Endodermal cell (in vitro differentiated cells): ENCODE data around the gene ESRP2. TPM values are rescaled to one million over a fixed set of nuclear protein-coding genes. Genes with fewer than 3 reads are reported as not detected.

Experiments
- DNase-seq: peaks from one replicate; pipeline ENCODE4 v3.0.0-alpha.2; 2017
- H3K27ac ChIP-seq: 2 replicates; pipeline ENCODE4 v1.5.1; 2013; ENCODE audit warnings: mild to moderate bottlenecking, low read depth, low read length, moderate library complexity
- H3K27me3 ChIP-seq: 2 replicates; pipeline ENCODE4 v1.6.1; 2013; ENCODE audit warnings: mild to moderate bottlenecking, low read length, moderate library complexity; ENCODE audit not compliant: insufficient read depth, control insufficient read depth, poor library complexity, severe bottlenecking
- H3K36me3 ChIP-seq: 2 replicates; pipeline ENCODE4 v1.7.0; 2013; ENCODE audit warnings: mild to moderate bottlenecking, low read length, moderate library complexity; ENCODE audit not compliant: control insufficient read depth, insufficient read depth
- H3K4me1 ChIP-seq: one replicate; pipeline ENCODE4 v1.7.0; 2013; ENCODE audit warnings: low read length; ENCODE audit not compliant: control insufficient read depth, insufficient read depth
- H3K4me3 ChIP-seq: 2 replicates; pipeline ENCODE4 v1.5.1; 2013; ENCODE audit warnings: mild to moderate bottlenecking, low read length, moderate library complexity
- H3K9ac ChIP-seq: 2 replicates; pipeline ENCODE4 v1.6.1; 2013; ENCODE audit warnings: mild to moderate bottlenecking, low read length, moderate library complexity; ENCODE audit not compliant: poor library complexity, severe bottlenecking; ENCODE audit errors: extremely low read depth
- H3K9me3 ChIP-seq: 2 replicates; pipeline ENCODE4 v1.6.1; 2013; ENCODE audit warnings: mild to moderate bottlenecking, low read length, moderate library complexity; ENCODE audit not compliant: control insufficient read depth
- H3K27ac Mint-ChIP-seq: 2 replicates; pipeline ENCODE4 v1.8.0; 2020; ENCODE audit warnings: mixed read lengths
- H3K27me3 Mint-ChIP-seq: 2 replicates; pipeline ENCODE4 v1.8.0; 2021; ENCODE audit warnings: mild to moderate bottlenecking, mixed read lengths; ENCODE audit not compliant: insufficient read depth
- H3K36me3 Mint-ChIP-seq: 2 replicates; pipeline ENCODE4 v1.8.0; 2020; ENCODE audit warnings: low read depth, mixed read lengths
- H3K4me1 Mint-ChIP-seq: 2 replicates; pipeline ENCODE4 v1.8.0; 2020; ENCODE audit warnings: mixed read lengths
- H3K4me3 Mint-ChIP-seq: 2 replicates; pipeline ENCODE4 v1.8.0; 2020; ENCODE audit warnings: mild to moderate bottlenecking, moderate library complexity, mixed read lengths
- H3K9me3 Mint-ChIP-seq: 2 replicates; pipeline ENCODE4 v1.8.0; 2020; ENCODE audit warnings: mild to moderate bottlenecking, mixed read lengths
- CTCF ChIP-seq: fragments of 200-600 bp; sonication (generic); conservative IDR thresholded peaks from 2 replicates; pipeline ENCODE4 v1.5.0; 2021; ENCODE audit warnings: antibody characterized with exemption, mild to moderate bottlenecking
- WGBS, 2 experiments: methylation state at CpG; one replicate each; pipeline versions ENCODE4 v1.1.5 to v1.1.7; 2013; ENCODE audit warnings: missing lambda C conversion rate in 2 of 2, mixed read lengths in 1 of 2; ENCODE audit not compliant: insufficient coverage in 1 of 2, insufficient read length in 1 of 2; 5-methylcytosine and 5-hydroxymethylcytosine counted together
- microRNA-seq: library from miRNA; unstranded; fragments of <30 nt; microRNA quantifications from one replicate; pipeline ENCODE4 v1.2.0, GENCODE V29; 2020; ENCODE audit warnings: borderline microRNAs expressed
- total RNA-seq, 2 donors: library from RNA; stranded (reverse); fragmentation: NEBNext Ultra II Directional in 1 of 2; extraction: Animal tissue kit (Norgen Biotek cat#: 25700) in 1 of 2; gene quantifications; 2 replicates in 1 of 2; 3 replicates in 1 of 2; pipeline ENCODE4 v1.2.1, GENCODE V29; 2021

The ESRP2 gene
- total RNA-seq, 2 donors from 2014 or later, result 51.8 to 56.4 TPM

GRCh38 chr16:68179196-68179795, 56.6 kb downstream of the ESRP2 start:
- Histone ChIP-seq H3K27me3 (no peaks in the 10 kb centered on the region), H3K36me3 (peaks cover 46% of the 10 kb centered on the region), H3K27ac (no peak overlapping the region), H3K4me1 (no peaks in the 10 kb centered on the region), H3K4me3 (no peak overlapping the region), H3K9ac (no peak overlapping the region), H3K9me3 (no peaks in the 10 kb centered on the region)
- H3K36me3 Mint-ChIP-seq, result peaks cover 50% of the 10 kb centered on the region
- H3K9me3 Mint-ChIP-seq, result peaks cover 2% of the 10 kb centered on the region
- H3K4me3 Mint-ChIP-seq, result no peak overlapping the region
- peaks cover 4% of the 10 kb centered on the region for H3K4me1 Mint-ChIP-seq
- no peaks in the 10 kb centered on the region for H3K27me3 Mint-ChIP-seq
- WGBS, 2 experiments, result 96 to 100% methylated on average over 2 of the region's 2 CpGs
- no peak overlapping the region for H3K27ac Mint-ChIP-seq
- no peak for DNase-seq
- no peak for TF ChIP-seq CTCF

Small RNA genes within 50 kb of the gene (microRNA-seq; reads per million reads assigned to microRNA genes)
- gene MIR6773, result not detected

Other genes starting within 250 kb of the ESRP2 start
- under 1 TPM in 1 of 2 donors, not detected in 1; 0.20 TPM for gene DPEP2, start 236.6 kb downstream of the ESRP2 start, total RNA-seq
- not detected for gene DPEP2NB, start 220.2 kb downstream of the ESRP2 start, total RNA-seq
- gene DDX28, start 212.9 kb downstream of the ESRP2 start, total RNA-seq, result 10 to 100 TPM; 12.1 to 12.3 TPM
- 10 to 100 TPM; 23.4 to 24.0 TPM for gene DUS2, start 212.8 kb downstream of the ESRP2 start, total RNA-seq
- 10 to 100 TPM; 27.4 to 30.1 TPM for gene NFATC3, start 150.8 kb downstream of the ESRP2 start, total RNA-seq
- gene PLA2G15, start 9.2 kb upstream of the ESRP2 start, total RNA-seq, result 1 to 10 TPM; 8.7 to 10.0 TPM
- gene SLC7A6, start 28.4 kb upstream of the ESRP2 start, total RNA-seq, result 10 to 100 TPM; 43.6 to 47.2 TPM
- 10 to 100 TPM; 22.5 to 26.0 TPM for gene SLC7A6OS, start 74.8 kb upstream of the ESRP2 start, total RNA-seq
- gene PRMT7, start 74.9 kb upstream of the ESRP2 start, total RNA-seq, result 10 to 100 TPM; 63.9 to 68.5 TPM
- gene SMPD3, start 212.4 kb upstream of the ESRP2 start, total RNA-seq, result under 1 TPM in 1 of 2 donors, not detected in 1; 0.07 TPM